Muscle of back (tissue), 11 donors: Measurements from ENCODE around the gene TRIM26. TPM values are rescaled to one million over a fixed set of nuclear protein-coding genes. Genes with fewer than 3 reads are reported as not detected.

Experiments used
- DNase-seq, 3 donors: peaks; one replicate each; pipeline versions ENCODE4 v3.0.0 to v3.0.0-alpha.2; 2013
- polyA plus RNA-seq, 10 donors: library from polyadenylated mRNA; unstranded; fragments of 120-200 nt; gene quantifications; one replicate each; pipeline ENCODE4 v1.2.1, GENCODE V29; 2013; ENCODE audit not compliant: insufficient read length in 10 of 10

TRIM26 gene
- polyA plus RNA-seq, 10 donors, result 12.7 to 18.9 (median 14.2) TPM

GRCh38 chr6:30211306-30211705 lies 1.9 kb downstream of the TRIM26 start:
- no peak for DNase-seq

- DNase-seq, result peak in 1 of 3 donors; percentile 27
Measured at GRCh38 chr6:30207619-30208295, 5.4 kb downstream of the TRIM26 start.

GRCh38 chr6:30206799-30207618 lies 6.2 kb downstream of the TRIM26 start:
- DNase-seq, result no peak

- DNase-seq, result no peak
Measured at GRCh38 chr6:30206152-30206551, 7.1 kb downstream of the TRIM26 start.

GRCh38 chr6:30204116-30204515 lies 9.1 kb downstream of the TRIM26 start:
- DNase-seq, result no peak

GRCh38 chr6:30202366-30202765 lies 10.8 kb downstream of the TRIM26 start:
- DNase-seq, result no peak

- no peak for DNase-seq
Measured at GRCh38 chr6:30200551-30201281, 12.5 kb downstream of the TRIM26 start.

- DNase-seq, result no peak
Measured at GRCh38 chr6:30198166-30199084, 14.8 kb downstream of the TRIM26 start.

- DNase-seq, result no peak
Measured at GRCh38 chr6:30196376-30196775, 16.8 kb downstream of the TRIM26 start.

- no peak for DNase-seq
Measured at GRCh38 chr6:30195951-30196350, 17.3 kb downstream of the TRIM26 start.

- DNase-seq, result no peak
Measured at GRCh38 chr6:30194797-30195690, 18.2 kb downstream of the TRIM26 start.

- DNase-seq, result no peak
Measured at GRCh38 chr6:30192076-30192475, 21.1 kb downstream of the TRIM26 start.

- DNase-seq, result no peak
Measured at GRCh38 chr6:30188541-30188940, 24.7 kb downstream of the TRIM26 start.

GRCh38 chr6:30185846-30186484 lies 27.2 kb downstream of the TRIM26 start:
- DNase-seq, result no peak

GRCh38 chr6:30184417-30185031 lies 28.7 kb downstream of the TRIM26 start:
- no peak for DNase-seq

- DNase-seq, result no peak
Measured at GRCh38 chr6:30180145-30180544, 33.1 kb downstream of the TRIM26 start.

GRCh38 chr6:30178837-30179236 lies 34.4 kb downstream of the TRIM26 start:
- DNase-seq, result no peak

- no peak for DNase-seq
Measured at GRCh38 chr6:30175765-30176164, 37.4 kb downstream of the TRIM26 start.

- no peak for DNase-seq
Measured at GRCh38 chr6:30172681-30173080, 40.5 kb downstream of the TRIM26 start.
